ENCODE measurements around the gene ATP7A.
"Not testable (repeated sequence)": the region's sequence is repeated elsewhere in the genome, so short reads cannot be mapped to it uniquely, and the experiment has no call there.

ATP7A gene

DNA sequence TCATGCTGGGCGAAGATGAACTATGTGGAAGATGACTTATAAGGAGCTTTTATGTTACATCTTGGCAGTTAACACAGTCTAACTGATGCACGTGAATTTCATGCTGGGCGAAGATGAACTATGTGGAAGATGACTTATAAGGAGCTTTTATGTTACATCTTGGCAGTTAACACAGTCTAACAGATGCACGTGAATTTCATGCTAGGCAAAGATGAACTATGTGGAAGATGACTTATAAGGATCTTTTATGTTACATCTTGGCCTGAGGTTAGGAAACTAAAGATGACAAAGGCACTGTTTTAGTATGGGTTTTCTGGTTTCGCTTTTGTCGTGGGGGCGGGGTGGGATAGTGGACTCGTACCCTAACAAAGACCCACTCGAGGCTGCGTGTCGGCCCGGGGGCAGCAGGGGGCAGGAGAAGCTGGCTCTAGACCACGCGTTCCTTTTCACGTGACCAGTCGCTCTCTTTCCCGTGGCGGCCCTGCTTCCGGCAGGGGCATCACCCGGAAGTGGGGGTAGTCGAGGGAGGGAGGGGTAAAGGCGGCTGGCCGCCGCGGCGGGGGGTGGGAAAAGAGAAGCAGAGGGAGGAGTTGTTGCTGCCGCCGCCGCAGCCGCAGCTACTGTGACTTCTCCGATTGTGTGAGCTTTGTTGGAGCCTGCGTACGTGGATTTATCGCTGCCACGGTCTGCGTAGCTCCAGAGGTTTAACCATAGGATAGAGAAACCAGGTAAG, at the start of gene ATP7A:
Gene ATP7A (plus strand): TSS at position 586 of the 733 bp plus-strand sequence. CDS start 60,949 bp downstream, outside the sequence.
- H3K4me3 ChIP-seq (ENCODE audit: low read length), result peak within 1 kb of the TSS; percentile 97
- no peak for TF ChIP-seq ZNF274 (IDR thresholded peaks at IDR 0.05; ENCODE audit: low read depth, low read length)

GRCh38 chrX:77875372-77875771, 35.1 kb upstream of the ATP7A start:
- H3K4me3 ChIP-seq (ENCODE audit: low read length), result no peak overlapping the region
- no peak for TF ChIP-seq ZNF274 (IDR thresholded peaks at IDR 0.05; ENCODE audit: low read depth, low read length)

GRCh38 chrX:77881418-77881817, 29.1 kb upstream of the ATP7A start:
- H3K4me3 ChIP-seq (ENCODE audit: low read length), result not testable (repeated sequence)

DNA sequence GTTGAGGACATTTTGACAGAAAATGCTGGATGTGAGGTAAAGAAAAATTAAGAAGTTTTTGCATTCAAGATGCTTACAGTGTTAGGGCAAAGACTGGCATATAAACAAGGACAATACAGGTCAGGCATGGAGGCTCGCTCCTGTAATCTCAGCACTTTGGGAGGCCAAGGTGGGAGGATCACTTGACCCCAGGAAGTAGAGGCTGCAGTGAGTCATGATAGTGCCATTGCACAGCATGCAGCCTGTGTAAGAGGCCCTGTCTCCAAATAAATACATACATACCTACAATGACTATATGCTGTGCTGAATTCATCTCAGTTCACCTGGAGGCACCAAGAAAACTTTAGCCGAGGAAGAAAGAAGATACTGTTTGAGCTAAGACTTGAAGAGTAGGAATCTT, 17.6 kb upstream of the ATP7A start:
- no peak overlapping the region for H3K4me3 ChIP-seq (ENCODE audit: low read length)
- no peak for TF ChIP-seq ZNF274 (IDR thresholded peaks at IDR 0.05; ENCODE audit: low read depth, low read length)

GRCh38 chrX:77893713-77894112, 16.8 kb upstream of the ATP7A start:
- TF ChIP-seq ZNF274 (IDR thresholded peaks at IDR 0.05; ENCODE audit: low read depth, low read length), result no peak
- peak overlapping the region; percentile 78 for H3K4me3 ChIP-seq (ENCODE audit: low read length)

- H3K4me3 ChIP-seq (ENCODE audit: low read length), result peak within 1 kb of the TSS; percentile 78
- no peak for TF ChIP-seq ZNF274 (IDR thresholded peaks at IDR 0.05; ENCODE audit: low read depth, low read length)
Observed at GRCh38 chrX:77894921-77895886, 15.3 kb upstream of the ATP7A start, which contains the start of gene MAGT1. Gene MAGT1, minus strand, starts transcription at chrX:77895435. Its CDS starts 25 bp downstream, at chrX:77895410.

DNA sequence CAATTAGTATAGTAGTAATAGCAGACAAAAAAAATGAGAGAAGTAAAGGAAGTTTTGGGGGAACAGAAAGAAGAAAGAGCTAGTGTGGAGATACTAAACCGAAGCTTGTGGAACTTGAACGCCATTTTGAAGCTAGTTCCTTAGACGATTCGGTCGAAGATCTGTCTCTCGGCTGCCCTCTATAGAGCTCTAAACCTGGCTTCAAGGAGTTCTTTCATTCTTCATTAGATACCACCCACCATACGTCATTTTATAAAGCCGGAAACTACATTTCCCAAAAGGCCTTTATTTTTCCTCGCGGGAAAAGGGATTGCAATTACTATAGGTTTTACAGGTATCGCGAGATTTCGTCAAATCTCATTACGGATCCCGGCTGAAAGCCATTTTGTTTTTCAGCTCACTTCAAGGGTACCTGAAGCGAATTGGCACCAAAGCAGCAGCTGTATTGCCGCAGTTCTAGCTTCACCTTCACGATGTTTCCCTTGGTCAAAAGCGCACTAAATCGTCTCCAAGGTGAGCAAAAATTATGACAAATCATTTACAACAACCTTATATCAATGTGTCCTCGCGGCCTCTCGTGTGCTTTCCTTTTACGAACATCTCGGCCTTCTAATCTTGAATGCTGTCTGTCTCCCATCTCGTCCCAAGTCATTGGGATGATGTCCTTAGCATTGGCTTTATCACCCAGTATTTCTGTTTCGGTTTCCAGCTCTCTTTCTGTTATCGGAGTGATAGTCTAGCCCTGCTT, 11.2 kb upstream of the ATP7A start, which contains the start of gene COX7B:
Gene COX7B (plus strand): TSS at position 388 of the 748 bp plus-strand sequence. CDS start 86 bp downstream, at position 474.
- peak within 1 kb of the TSS; percentile 99 for H3K4me3 ChIP-seq (ENCODE audit: low read length)
- TF ChIP-seq ZNF274 (IDR thresholded peaks at IDR 0.05; ENCODE audit: low read depth, low read length), result no peak

GRCh38 chrX:77900688-77901087, 9.8 kb upstream of the ATP7A start:
- H3K4me3 ChIP-seq (ENCODE audit: low read length), result peak overlapping the region; percentile 99; the same call in 1 of the 2 replicates
- no peak for TF ChIP-seq ZNF274 (IDR thresholded peaks at IDR 0.05; ENCODE audit: low read depth, low read length)

DNA sequence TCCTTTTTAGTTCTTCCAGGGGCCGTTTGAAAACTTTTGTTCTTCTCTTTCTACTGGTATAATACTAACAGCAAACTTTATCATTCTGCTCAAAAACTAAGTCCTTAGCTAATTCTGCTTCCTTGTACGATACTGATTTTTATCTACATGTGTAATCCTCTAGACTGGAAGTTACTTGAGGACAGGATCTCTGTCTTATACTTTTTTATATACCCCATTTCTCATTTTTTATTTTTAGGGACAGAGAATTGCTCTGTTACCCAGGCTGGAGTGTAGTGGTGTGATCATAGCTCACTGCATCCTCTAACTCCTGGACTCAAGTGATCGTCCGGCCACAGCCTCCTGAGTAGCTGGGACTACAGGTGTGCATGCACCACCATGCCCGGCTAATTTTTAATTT, 9.0 kb upstream of the ATP7A start:
- TF ChIP-seq ZNF274 (IDR thresholded peaks at IDR 0.05; ENCODE audit: low read depth, low read length), result no peak
- no peak overlapping the region; the same call in 1 of the 2 replicates for H3K4me3 ChIP-seq (ENCODE audit: low read length)

DNA sequence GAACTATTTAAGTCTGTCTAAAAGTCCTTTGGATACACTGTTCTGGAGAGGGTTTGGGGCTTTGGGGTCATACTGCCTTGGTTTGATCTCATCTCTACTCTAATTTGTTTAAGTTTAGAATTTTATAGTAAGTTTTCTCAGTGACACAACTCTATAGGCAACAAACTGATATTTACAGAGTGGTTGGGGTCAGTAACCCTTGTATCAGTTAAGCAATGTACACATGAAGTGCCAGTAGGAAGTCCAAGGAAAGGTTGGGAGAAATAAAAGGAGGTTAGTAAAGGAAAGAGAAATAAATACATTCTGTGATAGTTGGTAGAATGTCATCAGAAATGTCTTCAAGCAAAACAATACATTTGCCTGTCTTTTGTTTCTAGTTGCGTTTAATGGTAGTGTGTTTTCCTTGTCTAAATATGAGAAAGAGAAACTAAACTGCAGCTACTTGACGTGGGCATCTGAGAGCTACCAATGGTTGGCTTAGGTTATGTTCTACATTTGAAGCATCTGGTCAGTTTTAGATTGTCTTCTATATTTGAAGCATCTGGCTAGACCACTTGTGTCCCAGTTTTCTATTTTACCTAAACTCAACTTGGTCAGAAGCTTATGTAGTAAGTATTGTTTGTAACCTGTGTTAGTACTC, 6.9 kb downstream of the ATP7A start:
- H3K4me3 ChIP-seq (ENCODE audit: low read length), result peak overlapping the region; percentile 10; the same call in 1 of the 2 replicates
- no peak for TF ChIP-seq ZNF274 (IDR thresholded peaks at IDR 0.05; ENCODE audit: low read depth, low read length)

DNA sequence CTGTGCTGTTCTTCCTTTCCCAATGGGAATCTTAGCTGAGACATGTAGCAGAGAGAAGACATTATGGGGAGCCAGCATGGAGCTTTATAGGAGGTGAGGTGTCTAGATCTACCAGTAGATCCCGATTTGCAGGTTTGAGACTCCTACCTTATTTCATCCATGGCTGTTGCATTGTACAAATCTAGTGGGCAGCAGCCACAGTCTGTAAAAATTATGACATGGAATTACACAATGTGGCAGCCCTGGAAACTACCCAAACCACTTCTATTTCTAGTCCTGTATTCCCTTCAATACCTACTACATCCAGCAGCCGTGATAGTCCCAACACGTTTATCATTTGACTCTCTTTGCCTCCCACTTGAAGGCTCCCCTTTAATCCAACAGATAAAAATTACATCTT, 8.1 kb downstream of the ATP7A start:
- no peak for TF ChIP-seq ZNF274 (IDR thresholded peaks at IDR 0.05; ENCODE audit: low read depth, low read length)
- no peak overlapping the region for H3K4me3 ChIP-seq (ENCODE audit: low read length)

GRCh38 chrX:77919370-77919769, 8.9 kb downstream of the ATP7A start:
- not testable (repeated sequence) for H3K4me3 ChIP-seq (ENCODE audit: low read length)

DNA sequence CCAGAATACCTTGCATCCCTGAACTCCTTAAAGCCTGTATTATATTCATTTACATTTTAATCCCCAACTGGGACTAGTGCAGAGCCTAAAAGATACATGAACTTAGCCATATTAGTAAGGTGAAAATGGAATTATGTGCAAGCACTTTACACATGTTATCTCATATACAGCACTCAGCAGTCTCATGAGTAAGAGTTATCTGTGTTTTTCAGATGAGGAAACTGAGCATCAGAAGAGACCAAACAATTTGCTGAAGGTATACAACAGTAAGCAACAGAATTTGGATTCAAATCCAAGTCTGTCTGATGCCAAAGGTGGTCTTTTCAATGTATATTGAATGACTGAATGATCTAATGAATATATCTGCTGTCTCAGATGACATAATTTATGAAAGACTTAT, 12.3 kb downstream of the ATP7A start:
- TF ChIP-seq ZNF274 (IDR thresholded peaks at IDR 0.05; ENCODE audit: low read depth, low read length), result no peak
- H3K4me3 ChIP-seq (ENCODE audit: low read length), result no peak overlapping the region
